ENCODE measurements around the gene PIK3R6. TPM values are rescaled to one million over a fixed set of nuclear protein-coding genes. Genes with fewer than 3 reads are reported as not detected.

Gene PIK3R6
- total RNA-seq, 1 experiment from 2014 or later: not detected

DNA sequence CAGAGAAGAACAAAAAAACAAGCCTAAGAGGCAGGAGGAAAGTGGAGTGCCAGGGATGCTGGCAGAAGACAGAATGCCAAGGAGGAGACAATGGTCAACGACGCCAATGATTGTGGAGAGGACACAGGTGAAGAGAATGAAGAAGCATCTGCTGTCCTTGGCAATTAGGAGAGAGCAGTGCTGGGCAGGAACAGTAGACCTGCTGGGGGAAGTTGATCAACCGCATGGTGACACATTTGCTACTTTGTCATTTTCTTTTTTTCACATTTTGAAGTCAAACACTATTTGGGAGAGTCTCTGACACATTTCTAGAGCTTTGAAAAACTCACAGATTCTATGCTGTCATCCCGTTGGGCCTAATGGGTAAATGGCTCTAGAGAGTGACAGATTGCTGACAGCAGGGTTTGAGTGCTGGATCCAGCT is 1.1 kb upstream of the PIK3R6 start:
- Histone ChIP-seq H3K23me2 (ENCODE audit: insufficient read length, low read depth, low read length, poor library complexity, severe bottlenecking) (no peaks in the 10 kb centered on the region), H2BK15ac (ENCODE audit: low read depth, low read length) (no peak overlapping the region), H3K56ac (ENCODE audit: insufficient read length, low read depth, low read length) (no peak overlapping the region), H3K14ac (ENCODE audit: insufficient read depth, low read length) (no peak overlapping the region), H3T11ph (ENCODE audit: low read length) (no peak overlapping the region), H3K27ac (ENCODE audit: insufficient read length, low read depth, low read length) (no peak overlapping the region), H3K23ac (ENCODE audit: insufficient read length, low read depth, low read length) (no peak overlapping the region), H2BK5ac (ENCODE audit: insufficient read length, low read length) (no peak overlapping the region), H2BK12ac (ENCODE audit: insufficient read length, low read depth, low read length) (no peak overlapping the region), H3K4ac (ENCODE audit: low read depth, low read length) (no peak overlapping the region), H3K79me1 (ENCODE audit: insufficient read depth, low read depth, low read length, poor library complexity, severe bottlenecking) (no peaks in the 10 kb centered on the region), H4K91ac (ENCODE audit: insufficient read length, low read depth, low read length) (no peak overlapping the region), H2AFZ (ENCODE audit: low read length) (no peak overlapping the region), H3K27me3 (ENCODE audit: insufficient read depth, low read length) (no peaks in the 10 kb centered on the region), H3K9ac (ENCODE audit: extremely low read depth, insufficient read length, low read length) (no peak overlapping the region), H3K9me3 (ENCODE audit: control insufficient read depth, low read depth, low read length) (no peaks in the 10 kb centered on the region), H3K18ac (ENCODE audit: insufficient read length, low read depth, low read length) (no peak overlapping the region), H3K79me2 (ENCODE audit: insufficient read depth, low read length) (no peaks in the 10 kb centered on the region), H4K8ac (replicated peaks; ENCODE audit: insufficient read length, low read depth, low read length) (no peak overlapping the region), H2AK5ac (ENCODE audit: insufficient read length, low read length) (no peak overlapping the region), H3K4me2 (ENCODE audit: insufficient read depth, insufficient read length, low read length) (no peak overlapping the region), H3K4me1 (ENCODE audit: insufficient read depth, low read length) (no peaks in the 10 kb centered on the region), H2BK20ac (ENCODE audit: low read depth, low read length, poor library complexity, severe bottlenecking) (no peak overlapping the region), H4K20me1 (ENCODE audit: control insufficient read depth, insufficient read depth, insufficient read length) (no peaks in the 10 kb centered on the region), H2BK120ac (ENCODE audit: low read depth, low read length, poor library complexity, severe bottlenecking) (no peak overlapping the region), H4K5ac (ENCODE audit: insufficient read length, low read depth, low read length) (no peak overlapping the region)
- H3K4me3 Mint-ChIP-seq: no peak overlapping the region
- no CpG with 5 or more reads among the region's 4 CpGs for WGBS (ENCODE audit: extremely low coverage, insufficient read length, low lambda C conversion rate)
- TF ChIP-seq, protein P1, sequence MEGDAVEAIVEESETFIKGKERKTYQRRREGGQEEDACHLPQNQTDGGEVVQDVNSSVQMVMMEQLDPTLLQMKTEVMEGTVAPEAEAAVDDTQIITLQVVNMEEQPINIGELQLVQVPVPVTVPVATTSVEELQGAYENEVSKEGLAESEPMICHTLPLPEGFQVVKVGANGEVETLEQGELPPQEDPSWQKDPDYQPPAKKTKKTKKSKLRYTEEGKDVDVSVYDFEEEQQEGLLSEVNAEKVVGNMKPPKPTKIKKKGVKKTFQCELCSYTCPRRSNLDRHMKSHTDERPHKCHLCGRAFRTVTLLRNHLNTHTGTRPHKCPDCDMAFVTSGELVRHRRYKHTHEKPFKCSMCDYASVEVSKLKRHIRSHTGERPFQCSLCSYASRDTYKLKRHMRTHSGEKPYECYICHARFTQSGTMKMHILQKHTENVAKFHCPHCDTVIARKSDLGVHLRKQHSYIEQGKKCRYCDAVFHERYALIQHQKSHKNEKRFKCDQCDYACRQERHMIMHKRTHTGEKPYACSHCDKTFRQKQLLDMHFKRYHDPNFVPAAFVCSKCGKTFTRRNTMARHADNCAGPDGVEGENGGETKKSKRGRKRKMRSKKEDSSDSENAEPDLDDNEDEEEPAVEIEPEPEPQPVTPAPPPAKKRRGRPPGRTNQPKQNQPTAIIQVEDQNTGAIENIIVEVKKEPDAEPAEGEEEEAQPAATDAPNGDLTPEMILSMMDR (conservative IDR thresholded peaks at IDR 0.05): no peak
- H3K4me1 Mint-ChIP-seq: peaks cover 3 to 9% of the 10 kb centered on the region in 2 experiments; a peak in 3 of 4 replicates
- no peaks in the 10 kb centered on the region; a peak in 1 of 7 replicates for H3K36me3 Mint-ChIP-seq (ENCODE audit: insufficient read depth in 1 of 3, low read depth in 3 of 3)
- peaks cover 14% of the 10 kb centered on the region for H3K27me3 Mint-ChIP-seq (ENCODE audit: low read depth)
- peak overlapping the region in 1 of 3 experiments; percentile 26; a peak in 1 of 7 replicates for H3K27ac Mint-ChIP-seq
- DNase-seq: no peak
- H3K9me3 Mint-ChIP-seq: no peaks in the 10 kb centered on the region; a peak in 1 of 5 replicates
